HG02973 (cell line): ENCODE measurements around the gene VRK2.
"Not testable (repeated sequence)": the region's sequence is repeated elsewhere in the genome, so short reads cannot be mapped to it uniquely, and the experiment has no call there.

ENCODE experiments used
- ATAC-seq: cut with Tn5 transposase; IDR thresholded peaks from one replicate; pipeline ENCODE4 v1.9.1; 2021; ENCODE audit warnings: moderate library complexity; ENCODE audit not compliant: unreplicated experiment

VRK2 gene

GRCh38 chr2:58052978-58053377 lies 6.4 kb downstream of the VRK2 start:
- no peak for ATAC-seq

GRCh38 chr2:58054264-58054663 lies 7.7 kb downstream of the VRK2 start:
- ATAC-seq = no peak

GRCh38 chr2:58055033-58055786 lies 8.6 kb downstream of the VRK2 start:
- ATAC-seq = no peak

- ATAC-seq = no peak
Observed at GRCh38 chr2:58056192-58056916, 9.7 kb downstream of the VRK2 start.

- ATAC-seq = no peak
Observed at GRCh38 chr2:58057707-58058530, 11.3 kb downstream of the VRK2 start.

DNA sequence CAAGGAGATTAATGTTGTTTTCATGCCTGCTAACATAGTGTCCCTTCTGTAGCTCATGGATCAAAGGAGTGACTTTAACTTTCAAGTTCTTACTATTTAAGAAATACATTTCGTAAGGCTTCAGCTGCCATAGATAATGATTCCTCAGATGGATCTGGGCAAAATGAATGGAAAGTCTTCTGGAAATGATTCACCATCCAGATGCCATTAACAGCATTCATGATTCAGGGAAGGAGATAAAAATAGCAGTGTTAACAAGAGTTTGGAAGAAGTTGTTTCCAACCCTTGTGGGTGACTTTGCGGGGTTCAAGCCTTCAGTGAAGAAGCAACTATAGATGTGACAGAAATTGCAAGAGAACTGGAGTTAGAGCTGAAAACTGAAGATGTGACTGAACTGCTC lies 17.0 kb downstream of the VRK2 start:
- ATAC-seq = no peak

DNA sequence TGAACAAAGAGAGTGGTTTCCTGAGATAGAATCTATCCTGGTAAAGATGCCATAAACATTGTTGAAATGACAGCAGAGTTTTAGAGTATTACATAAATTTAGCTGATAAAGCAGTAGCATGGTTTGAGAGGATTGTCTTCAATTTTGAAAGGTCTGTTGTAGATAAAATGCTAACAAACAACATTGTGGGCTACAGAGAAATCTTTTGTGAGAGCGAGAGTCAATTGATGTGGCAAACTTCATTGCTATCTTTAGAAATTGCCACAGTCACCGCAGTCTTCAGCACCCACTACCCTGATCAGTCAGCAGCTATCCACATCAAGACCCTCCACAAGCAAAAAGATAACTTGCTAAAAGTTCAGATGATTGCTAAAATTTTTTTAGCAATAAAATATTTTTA lies 17.5 kb downstream of the VRK2 start:
- ATAC-seq = no peak

GRCh38 chr2:58065248-58065647 lies 18.6 kb downstream of the VRK2 start:
- no peak for ATAC-seq

DNA sequence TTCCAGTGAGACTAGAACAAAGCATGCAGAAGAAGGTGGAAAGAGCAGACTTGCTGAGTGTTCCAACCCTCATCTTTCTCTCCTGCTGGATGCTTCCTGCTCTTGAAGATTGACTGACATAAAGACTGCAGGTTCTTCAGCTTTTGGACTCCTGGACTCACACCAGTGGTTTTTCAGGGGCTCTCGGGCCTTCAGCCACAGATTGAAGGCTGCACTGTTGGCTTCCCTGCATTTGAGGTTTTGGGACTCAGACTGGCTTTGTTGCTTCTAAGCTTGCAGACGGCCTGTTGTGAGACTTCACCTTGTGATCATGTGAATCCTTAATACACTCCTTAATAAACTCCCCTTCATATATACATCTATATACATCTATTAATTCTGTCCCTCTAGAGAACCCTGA lies 20.4 kb downstream of the VRK2 start:
- no peak for ATAC-seq

DNA sequence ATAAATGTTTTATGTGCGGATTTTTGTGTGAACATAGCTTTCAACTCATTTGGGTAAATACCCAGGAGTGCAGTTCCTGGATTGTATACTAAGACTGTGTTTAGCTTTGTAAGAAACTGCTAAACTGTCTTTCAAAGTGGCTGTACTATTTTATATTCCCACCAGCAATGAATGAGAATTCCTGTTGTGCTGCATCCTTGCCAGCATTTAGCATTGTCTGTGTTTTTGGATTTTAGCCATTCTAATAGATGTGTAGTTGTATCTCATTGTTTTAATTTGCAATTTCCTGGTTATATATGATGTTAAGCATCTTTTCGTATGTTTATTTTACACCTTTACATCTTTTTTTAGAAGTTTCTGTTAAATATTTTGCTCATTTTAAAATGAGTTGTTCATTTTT lies 24.2 kb downstream of the VRK2 start:
- ATAC-seq = no peak

DNA sequence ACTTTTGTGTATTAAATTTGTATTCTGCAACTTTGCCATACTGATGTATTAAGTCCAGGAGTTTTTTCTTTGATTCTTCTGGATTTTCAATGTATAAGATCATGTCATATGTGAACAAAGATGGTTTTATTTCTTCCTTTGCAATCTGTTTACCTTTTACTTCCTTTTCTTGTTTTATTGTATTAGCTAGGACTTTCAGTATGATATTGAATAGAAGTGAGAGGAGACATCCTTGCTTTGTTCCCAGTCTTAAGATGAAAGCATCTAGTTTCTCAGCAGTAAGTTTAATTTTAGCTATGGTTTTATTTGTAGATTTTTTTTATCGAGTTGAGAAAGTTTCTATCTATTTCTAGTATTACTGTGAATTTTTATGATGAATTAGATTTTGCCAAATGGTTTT lies 25.5 kb downstream of the VRK2 start:
- ATAC-seq = no peak

DNA sequence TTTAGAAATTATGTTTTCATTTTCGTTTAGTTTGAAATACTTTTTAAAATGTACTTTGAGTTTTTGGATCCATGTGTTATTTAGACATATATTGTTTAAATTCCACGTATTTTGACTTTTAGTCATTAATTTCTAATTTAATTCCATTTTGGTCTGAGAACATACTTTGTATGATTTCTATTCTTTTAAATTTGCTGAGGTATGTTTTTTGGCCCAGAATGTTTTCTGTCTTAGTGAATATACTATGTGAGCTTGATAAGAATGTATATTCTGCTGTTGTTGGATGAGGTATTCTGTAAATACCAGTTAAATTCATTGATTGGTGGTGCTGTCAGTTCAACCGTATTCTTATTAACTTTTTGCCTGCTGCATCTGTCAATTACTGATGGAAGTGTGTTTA lies 26.4 kb downstream of the VRK2 start:
- no peak for ATAC-seq

GRCh38 chr2:58073751-58074150 lies 27.1 kb downstream of the VRK2 start:
- no peak for ATAC-seq

DNA sequence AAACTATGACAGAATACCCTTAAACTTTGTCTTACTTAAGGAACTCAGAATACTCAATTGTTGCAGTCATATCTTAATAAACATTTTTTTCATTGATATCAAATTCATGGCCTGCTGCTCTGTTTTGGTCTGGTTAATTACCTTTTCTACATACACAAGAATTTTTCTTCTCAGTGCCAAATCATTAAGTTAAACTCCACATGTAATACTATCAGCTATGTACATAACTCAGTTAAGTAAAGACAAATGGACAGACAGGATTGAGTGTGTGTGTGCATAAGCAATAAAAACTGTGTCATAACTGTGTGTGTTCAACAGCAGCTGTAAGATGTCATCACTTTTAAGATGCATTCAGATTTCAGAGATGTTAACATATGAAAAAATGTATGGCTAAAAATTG lies 34.4 kb downstream of the VRK2 start:
- no peak for ATAC-seq

- ATAC-seq = no peak
Observed at GRCh38 chr2:58089081-58089480, 42.5 kb downstream of the VRK2 start.

- not testable (repeated sequence) for ATAC-seq
Observed at GRCh38 chr2:58092772-58093171, 46.2 kb downstream of the VRK2 start.

- no peak for ATAC-seq
Observed at GRCh38 chr2:58097025-58097424, 50.4 kb downstream of the VRK2 start.

DNA sequence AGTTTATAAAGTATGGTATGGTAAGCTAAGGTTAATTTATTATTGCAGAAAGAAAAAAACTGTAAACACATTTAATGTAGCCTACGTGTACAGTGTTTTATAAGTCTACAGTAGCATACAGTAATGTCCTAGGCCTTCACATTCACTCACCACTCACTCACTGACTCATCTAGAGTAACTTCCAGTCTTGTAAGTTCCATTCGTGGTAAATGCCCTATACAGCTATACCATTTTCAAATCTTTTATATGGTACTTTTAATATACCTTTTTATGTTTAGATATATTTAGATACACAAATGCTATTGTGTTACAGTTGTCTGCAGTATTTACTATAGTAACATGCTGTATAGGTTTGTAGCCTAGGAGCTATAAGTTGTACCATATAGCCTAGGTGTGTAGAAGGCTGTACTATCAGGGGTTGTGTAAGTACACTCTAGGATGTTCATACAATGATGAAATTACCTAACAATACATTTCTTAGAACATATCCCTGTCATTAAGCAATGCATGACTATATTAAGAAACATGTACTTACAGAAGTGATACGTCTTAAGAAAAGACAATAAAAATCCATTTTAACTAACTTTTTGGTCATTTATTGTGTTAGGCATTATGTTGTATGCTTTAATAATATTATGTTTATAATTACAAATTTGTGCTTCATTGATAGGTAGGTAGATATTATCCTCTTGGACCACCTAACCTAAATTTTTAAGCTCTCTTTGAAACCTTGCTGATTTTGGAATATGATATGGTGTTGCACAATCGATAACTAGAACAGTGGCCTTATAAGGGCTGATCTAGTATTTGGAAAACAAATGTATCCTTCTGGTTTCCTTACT lies 51.9 kb downstream of the VRK2 start:
- no peak for ATAC-seq

DNA sequence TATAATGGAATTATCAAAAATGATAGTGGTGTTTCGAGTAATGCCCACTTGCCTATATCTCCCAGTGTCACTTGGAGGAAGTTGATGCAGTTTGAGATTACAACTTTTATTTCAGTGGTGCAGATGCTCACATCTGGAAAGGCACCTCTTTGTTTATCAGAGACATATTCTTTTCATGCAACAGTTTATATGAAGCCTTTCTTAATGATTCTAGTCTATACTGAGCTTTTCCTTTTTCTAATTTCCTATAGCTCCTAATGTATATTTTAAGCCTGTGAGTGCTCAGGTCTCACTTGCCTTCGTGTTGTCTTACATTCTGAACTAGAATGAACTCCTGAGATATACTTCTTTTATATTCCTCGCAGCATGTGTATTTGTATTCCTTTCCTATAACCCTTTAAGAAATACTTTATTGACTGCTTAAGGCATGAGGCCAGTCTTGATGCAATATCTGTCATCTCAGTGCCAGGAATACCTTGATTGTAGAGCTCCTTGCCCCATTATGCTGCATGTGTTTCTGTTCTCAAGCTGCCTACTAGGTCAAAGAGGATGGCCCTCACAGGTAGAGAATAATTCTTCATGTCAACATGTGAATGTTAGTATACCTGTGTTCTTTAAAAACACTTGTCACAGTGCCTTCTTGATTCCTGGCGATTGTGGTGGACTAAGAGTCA lies 52.6 kb downstream of the VRK2 start:
- ATAC-seq = no peak

- ATAC-seq = no peak
Observed at GRCh38 chr2:58101500-58101899, 54.9 kb downstream of the VRK2 start.
